Left cardiac atrium (tissue), 4 donors: ENCODE measurements around the gene DISP2. TPM values are rescaled to one million over a fixed set of nuclear protein-coding genes. Genes with fewer than 3 reads are reported as not detected.

Experiments
- ATAC-seq, 2 donors: fragments of 200-7000 bp; cut with Tn5 transposase; one replicate each; pipeline ENCODE4 v1.9.1; 2020; ENCODE audit warnings: mild to moderate bottlenecking in 2 of 2, moderate library complexity in 2 of 2
- DNase-seq: peaks from one replicate; pipeline ENCODE4 v3.0.0-alpha.2; 2020
- intact Hi-C, 2 donors: fragments of 100-400 bp; cut with DNase I; formaldehyde crosslinking; loops; one replicate each; pipeline versions ENCODE4 v1.14.1 to v1.15.1; 2022 to 2023
- total RNA-seq, 2 donors: library from RNA; stranded (reverse); fragmentation: NEBNext Ultra II Directional; extraction: Animal tissue kit (Norgen Biotek cat#: 25700); gene quantifications; one replicate each; pipeline ENCODE4 v1.2.1, GENCODE V29; 2021
- donor health status: DM: no; HTN: yes; CAD: no.
- donor health status: DM: no; HTN: yes; CAD: no; lungs with severe emphysema.
- donor health status: DM: yes; HTN: yes; CAD: no.
- donor health status: Dilated cardiomyopathy.

The DISP2 gene
- total RNA-seq, 2 donors from 2014 or later: 0.31 to 6.5 TPM

DNA sequence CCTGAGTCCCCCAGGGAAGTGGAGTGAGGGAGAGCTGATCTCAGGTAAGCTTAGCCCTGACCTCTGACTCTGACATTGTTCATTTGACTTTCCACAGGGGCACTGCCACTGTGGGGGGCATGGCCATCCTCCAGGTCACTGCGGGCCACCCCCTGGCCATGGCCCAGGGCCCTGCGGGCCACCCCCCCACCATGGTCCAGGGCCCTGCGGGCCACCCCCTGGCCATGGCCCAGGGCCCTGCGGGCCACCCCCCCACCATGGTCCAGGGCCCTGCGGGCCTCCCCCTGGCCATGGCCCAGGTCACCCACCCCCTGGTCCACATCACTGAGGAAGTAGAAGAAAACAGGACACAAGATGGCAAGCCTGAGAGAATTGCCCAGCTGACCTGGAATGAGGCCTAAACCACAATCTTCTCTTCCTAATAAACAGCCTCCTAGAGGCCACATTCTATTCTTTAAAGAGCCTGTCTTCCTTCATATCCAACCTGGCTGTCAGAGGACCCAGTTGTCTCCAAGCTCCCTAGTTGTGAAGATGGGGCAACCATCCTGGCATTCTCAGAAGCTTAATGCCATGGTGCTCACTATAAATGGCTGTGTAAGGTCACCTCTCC, 1.9 kb upstream of the DISP2 start:
- intact Hi-C loops: no loop called here
- no peak for DNase-seq
- no peak for ATAC-seq

GRCh38 chr15:40357246-40357645, 773 bp upstream of the DISP2 start:
- intact Hi-C loops: no loop called here
- DNase-seq: no peak
- no peak for ATAC-seq

- ATAC-seq: peak; percentile 17 to 40
- intact Hi-C loops: no loop called here
- DNase-seq: no peak
These were observed 693 bp downstream of the DISP2 start for GRCh38 chr15:40358471-40359353.

- ATAC-seq: no peak
- intact Hi-C loops: loop anchor here in 1 of 2 donors (10.0 kb wide), 1 partner anchor 55 kb away; no protein-coding TSS in a partner anchor
- no peak for DNase-seq
These were observed 2.0 kb downstream of the DISP2 start for GRCh38 chr15:40360015-40360414.

GRCh38 chr15:40361640-40362039, 3.6 kb downstream of the DISP2 start:
- intact Hi-C loops: loop anchor here in 1 of 2 donors (10.0 kb wide), 1 partner anchor 53 kb away; no protein-coding TSS in a partner anchor
- DNase-seq (no peak), ATAC-seq (no peak)

GRCh38 chr15:40363611-40364010, 5.6 kb downstream of the DISP2 start:
- intact Hi-C loops: loop anchor here in 1 of 2 donors (10.0 kb wide), 1 partner anchor 51 kb away; no protein-coding TSS in a partner anchor
- ATAC-seq (no peak), DNase-seq (no peak)

- ATAC-seq (no peak), DNase-seq (no peak)
- intact Hi-C loops: loop anchor here in 1 of 2 donors (10.0 kb wide), 1 partner anchor 51 kb away; no protein-coding TSS in a partner anchor
These were observed 6.2 kb downstream of the DISP2 start for GRCh38 chr15:40364251-40364650.

DNA sequence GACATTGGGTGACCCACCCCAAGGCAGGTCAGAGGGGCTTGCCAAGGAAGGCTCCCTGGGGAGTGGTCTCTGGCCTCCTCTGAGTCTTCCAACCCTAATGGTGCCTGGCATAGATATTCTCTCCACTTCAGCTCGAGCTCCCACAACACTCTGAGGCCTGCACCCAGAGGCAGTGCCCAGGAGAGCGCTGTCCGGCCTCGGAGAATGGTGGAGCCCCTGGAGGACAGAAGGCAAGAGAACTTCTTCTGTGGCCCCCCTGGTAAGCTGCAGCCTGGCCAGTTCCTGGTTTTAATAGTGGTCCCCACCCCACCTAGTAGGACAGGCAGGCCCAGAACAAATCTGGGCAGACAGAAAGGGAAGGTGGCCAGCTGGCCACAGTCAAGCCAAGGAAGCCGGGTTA, 7.0 kb downstream of the DISP2 start:
- intact Hi-C loops: loop anchor here in 1 of 2 donors (10.0 kb wide), 1 partner anchor 50 kb away; no protein-coding TSS in a partner anchor
- no peak for DNase-seq
- no peak for ATAC-seq

- DNase-seq: no peak
- ATAC-seq: no peak
- intact Hi-C loops: loop anchor here in 1 of 2 donors (10.0 kb wide), 1 partner anchor 49 kb away; no protein-coding TSS in a partner anchor
These were observed 7.8 kb downstream of the DISP2 start for GRCh38 chr15:40365624-40366456.

DNA sequence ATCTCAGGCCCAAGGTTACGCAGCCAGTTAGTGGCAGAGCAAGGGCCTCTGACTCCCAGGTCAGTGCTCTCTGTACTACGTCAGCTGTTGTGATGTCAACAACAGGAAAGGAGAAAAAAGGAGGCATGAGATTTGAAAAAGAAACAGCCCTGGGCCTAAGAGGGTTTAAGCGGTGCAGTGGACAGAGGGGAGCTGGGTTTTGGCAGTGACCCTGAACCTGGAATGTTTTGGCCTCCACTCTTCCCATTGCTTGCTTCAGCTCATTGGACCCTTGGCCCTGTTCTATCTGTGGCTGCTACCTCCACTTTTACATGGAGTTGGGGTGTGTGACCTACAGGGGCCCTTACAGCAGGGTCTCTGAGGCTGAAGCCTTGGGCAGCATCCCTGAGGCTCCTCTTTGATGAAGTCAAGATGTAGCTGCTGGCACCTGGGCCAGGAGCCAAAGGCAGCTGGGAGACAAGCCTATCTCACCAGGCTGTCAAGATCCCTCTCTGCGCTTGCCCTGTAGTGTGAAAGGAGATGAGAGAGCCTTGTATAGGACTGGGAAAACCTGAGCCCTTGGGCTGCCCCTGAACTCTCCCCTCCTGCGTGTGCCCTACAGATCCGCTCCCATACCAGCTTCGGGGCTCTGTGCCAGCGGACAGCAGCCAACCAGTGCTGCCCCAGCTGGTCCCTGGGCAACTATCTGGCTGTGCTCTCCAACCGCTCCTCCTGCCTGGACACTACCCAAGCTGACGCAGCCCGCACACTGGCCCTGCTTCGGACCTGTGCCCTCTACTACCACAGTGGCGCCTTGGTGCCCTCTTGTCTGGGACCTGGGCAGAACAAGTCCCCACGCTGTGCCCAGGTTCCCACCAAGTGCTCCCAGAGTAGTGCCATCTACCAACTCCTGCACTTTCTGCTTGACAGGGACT, 8.7 kb downstream of the DISP2 start:
- DNase-seq: peak; percentile 84
- intact Hi-C loops: loop anchor here in 1 of 2 donors (10.0 kb wide), 1 partner anchor 48 kb away; no protein-coding TSS in a partner anchor
- ATAC-seq: peak; percentile 83 to 85

- DNase-seq: no peak
- ATAC-seq: peak; percentile 0
- intact Hi-C loops: loop anchor here in 1 of 2 donors (10.0 kb wide), 1 partner anchor 47 kb away; no protein-coding TSS in a partner anchor
These were observed 9.3 kb downstream of the DISP2 start for GRCh38 chr15:40367371-40367685.

- peak; percentile 80 to 83 for ATAC-seq
- DNase-seq: peak; percentile 89
- intact Hi-C loops: loop anchor here (2.0 to 10.0 kb wide), 2 partner anchors 47 to 53 kb away; no protein-coding TSS in a partner anchor
These were observed 9.9 kb downstream of the DISP2 start for GRCh38 chr15:40367686-40368611.

- intact Hi-C loops: loop anchor here (2.0 to 10.0 kb wide), 2 partner anchors 46 to 52 kb away; no protein-coding TSS in a partner anchor
- DNase-seq (no peak), ATAC-seq (no peak)
These were observed 10.9 kb downstream of the DISP2 start for GRCh38 chr15:40368719-40369473.

GRCh38 chr15:40369474-40369869, 11.5 kb downstream of the DISP2 start:
- intact Hi-C loops: loop anchor here (2.0 to 10.0 kb wide), 2 partner anchors 45 to 51 kb away; no protein-coding TSS in a partner anchor
- no peak for ATAC-seq
- DNase-seq: no peak

GRCh38 chr15:40369971-40370370, 12.0 kb downstream of the DISP2 start:
- intact Hi-C loops: loop anchor here (2.0 to 10.0 kb wide), 2 partner anchors 45 to 51 kb away; no protein-coding TSS in a partner anchor
- DNase-seq: no peak
- no peak for ATAC-seq

DNA sequence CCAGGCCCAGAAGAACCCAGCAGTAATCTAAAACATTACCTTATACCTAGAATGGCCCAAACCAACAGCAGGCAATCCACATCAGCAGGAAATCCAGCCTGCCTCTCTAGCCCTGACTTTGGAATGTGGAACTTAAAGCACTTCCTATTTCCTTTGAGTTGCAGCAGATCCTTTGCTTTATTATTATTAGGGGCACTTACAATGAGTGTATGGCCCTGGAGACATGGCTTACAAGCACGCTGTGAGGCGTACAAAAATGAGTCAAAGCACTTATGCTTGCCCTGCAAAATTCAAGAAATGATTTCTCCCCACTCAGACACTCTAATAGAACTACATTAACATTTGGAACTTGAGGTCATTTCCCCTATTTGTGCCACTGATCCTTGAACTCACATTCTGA, 15.0 kb downstream of the DISP2 start:
- DNase-seq: no peak
- no peak for ATAC-seq
- intact Hi-C loops: no loop called here
